ENCODE data around the gene ZSWIM3. TPM values are rescaled to one million over a fixed set of nuclear protein-coding genes. Genes with fewer than 3 reads are reported as not detected.

The ZSWIM3 gene
- total and polyA plus RNA-seq, 2 of the 8 experiments (the other 6 are each of a cell fraction or from before 2014, with no cell fraction given), result 5.5 to 6.9 TPM

GRCh38 chr20:45882469-45883099 lies 25.2 kb downstream of the ZSWIM3 start:
- Histone ChIP-seq H3K56ac (replicated peaks; ENCODE audit: insufficient read length, low read depth, low read length) (no peak overlapping the region), H3K9me3 (ENCODE audit: insufficient read depth in 2 of 2, low read depth in 1 of 2, low read length in 1 of 2) (no peaks in the 10 kb centered on the region), H3K36me3 (ENCODE audit: control insufficient read depth in 2 of 4, insufficient read depth in 4 of 4, low read length in 3 of 4) (peaks cover 14 to 21% (median 18%) of the 10 kb centered on the region in 4 experiments), H3K4me1 (replicated peaks in 1 of 4; ENCODE audit: control insufficient read depth in 3 of 4, insufficient read depth in 4 of 4, low read length in 3 of 4) (no peaks in the 10 kb centered on the region), H3K4me3 (ENCODE audit: extremely low read depth in 1 of 4, insufficient read depth in 2 of 4, low read depth in 3 of 4, low read length in 4 of 4) (no peak overlapping the region), H3K79me2 (ENCODE audit: control insufficient read depth in 1 of 2, insufficient read depth in 2 of 2, low read length in 2 of 2) (peaks cover 0 to 16% of the 10 kb centered on the region in 2 experiments; a peak in 1 of 4 replicates), H2BK120ac (replicated peaks; ENCODE audit: low read depth, low read length) (no peak overlapping the region), H3K14ac (ENCODE audit: insufficient read length) (no peak overlapping the region), H3K18ac (ENCODE audit: extremely low read depth, low read length) (no peak overlapping the region), H3K23ac (ENCODE audit: insufficient read length) (no peak overlapping the region), H3K27me3 (replicated peaks in 1 of 4; ENCODE audit: control insufficient read depth in 3 of 4, extremely low read depth in 1 of 4, insufficient read depth in 3 of 4, low read length in 3 of 4) (no peaks in the 10 kb centered on the region), H3K4me2 (ENCODE audit: insufficient read depth in 1 of 2, low read depth in 2 of 2, low read length in 2 of 2) (no peak overlapping the region; a peak in 1 of 4 replicates), H3K4ac (replicated peaks; ENCODE audit: insufficient read length, low read depth, low read length) (no peak overlapping the region), H2AFZ (ENCODE audit: low read length) (no peak overlapping the region), H4K8ac (ENCODE audit: extremely low read depth, insufficient read depth, low read length) (no peak overlapping the region), H2BK15ac (ENCODE audit: low read length) (no peak overlapping the region), H4K91ac (replicated peaks; ENCODE audit: insufficient read length, low read length) (no peak overlapping the region), H4K5ac (ENCODE audit: insufficient read length, low read depth, low read length) (no peak overlapping the region), H2BK5ac (ENCODE audit: low read depth, low read length) (no peak overlapping the region), H3K27ac (ENCODE audit: low read depth, low read length) (no peak overlapping the region), H2BK20ac (ENCODE audit: low read length) (no peak overlapping the region), H4K20me1 (replicated peaks in 1 of 2; ENCODE audit: control insufficient read depth in 1 of 2, insufficient read depth in 2 of 2, low read length in 2 of 2) (peaks cover 0 to 7% of the 10 kb centered on the region in 2 experiments), H3K9ac (replicated peaks in 1 of 4; ENCODE audit: extremely low read depth in 1 of 4, low read depth in 3 of 4, low read length in 3 of 4) (no peak overlapping the region), H3K79me1 (ENCODE audit: low read depth, low read length) (no peaks in the 10 kb centered on the region), H2BK12ac (ENCODE audit: low read depth, low read length) (no peak overlapping the region), H2AK5ac (ENCODE audit: low read depth, low read length) (no peak overlapping the region), H3K23me2 (ENCODE audit: low read depth, low read length) (peaks cover 5% of the 10 kb centered on the region)
- DNase-seq (ENCODE audit: low read depth in 1 of 2, low spot score in 2 of 2) (no peak), FAIRE-seq (no peak)
- ChIA-PET POLR2A (ENCODE audit: partially characterized antibody) (interaction anchor here (0.8 to 5.7 kb wide), 20 partner anchors 9 to 87 kb away, joined by 3 to 55 read pairs (median 5); partner anchors contain the start of genes ACOT8, CTSA, NEURL2 and PCIF1), CTCF (ENCODE audit: partially characterized antibody) (interaction anchor here (1.0 to 2.8 kb wide), 9 partner anchors 8 to 129 kb away, joined by 3 to 14 read pairs (median 7); partner anchors contain the start of genes CTSA and NEURL2)
- 94% methylated on average over 4 of the region's 4 CpGs; no CpG with 5 or more reads in 1 of the 2 experiments for WGBS, 2 experiments (ENCODE audit: extremely low coverage in 1 of 2, insufficient coverage in 1 of 2, insufficient read length in 1 of 2, insufficient replicate concordance in 2 of 2, low coverage in 1 of 2, low lambda C conversion rate in 2 of 2, missing lambda C conversion rate in 1 of 2)
- no peak for TF ChIP-seq ATF2 (IDR thresholded peaks at IDR 0.05; ENCODE audit: low read length)
- TF ChIP-seq TCF12 (IDR thresholded peaks at IDR 0.05; ENCODE audit: low read depth, low read length), result no peak
- TF ChIP-seq BCL11A (IDR thresholded peaks at IDR 0.05; ENCODE audit: low read depth in 2 of 2, low read length in 2 of 2), result no peak
- no peak for TF ChIP-seq TAF7 (optimal IDR thresholded peaks at IDR 0.05; ENCODE audit: borderline replicate concordance, low read depth, low read length)
